Measurements from ENCODE around the gene PDLIM5.
A peak's percentile ranks its signal among the peaks of the same experiment; 100 is the strongest.
"Not testable (repeated sequence)": the region's sequence is repeated elsewhere in the genome, so short reads cannot be mapped to it uniquely, and the experiment has no call there.

Gene PDLIM5

GRCh38 chr4:94546949-94547348, 95.2 kb downstream of the PDLIM5 start:
- Histone ChIP-seq H3K4me1 (ENCODE audit: insufficient read depth, low read length) (peaks cover 17% of the 10 kb centered on the region; the same call in 1 of the 2 replicates), H3K9ac (ENCODE audit: low read depth, low read length) (no peak overlapping the region), H3K27me3 (ENCODE audit: insufficient read depth, low read length) (no peaks in the 10 kb centered on the region), H3K4me3 (ENCODE audit: low read length) (no peak overlapping the region), H3K9me3 (ENCODE audit: insufficient read depth, low read depth, low read length) (no peaks in the 10 kb centered on the region), H3K36me3 (ENCODE audit: insufficient read depth, low read length) (no peaks in the 10 kb centered on the region), H3K27ac (ENCODE audit: low read depth, low read length) (no peak overlapping the region)
- 94% methylated on average over 3 of the region's 3 CpGs for WGBS

GRCh38 chr4:94548571-94548970, 96.8 kb downstream of the PDLIM5 start:
- Histone ChIP-seq H3K4me3 (ENCODE audit: low read length) (no peak overlapping the region), H3K9me3 (ENCODE audit: insufficient read depth, low read depth, low read length) (no peaks in the 10 kb centered on the region), H3K27ac (ENCODE audit: low read depth, low read length) (peak overlapping the region; percentile 39), H3K4me1 (ENCODE audit: insufficient read depth, low read length) (peaks cover 17% of the 10 kb centered on the region; the same call in 1 of the 2 replicates), H3K9ac (ENCODE audit: low read depth, low read length) (no peak overlapping the region), H3K27me3 (ENCODE audit: insufficient read depth, low read length) (no peaks in the 10 kb centered on the region), H3K36me3 (ENCODE audit: insufficient read depth, low read length) (no peaks in the 10 kb centered on the region)
- 73% methylated on average over 1 of the region's 1 CpG for WGBS

- Histone ChIP-seq H3K36me3 (ENCODE audit: insufficient read depth, low read length) (no peaks in the 10 kb centered on the region), H3K9ac (ENCODE audit: low read depth, low read length) (no peak overlapping the region), H3K27ac (ENCODE audit: low read depth, low read length) (no peak overlapping the region), H3K4me3 (ENCODE audit: low read length) (no peak overlapping the region), H3K4me1 (ENCODE audit: insufficient read depth, low read length) (peaks cover 17% of the 10 kb centered on the region; the same call in 1 of the 2 replicates), H3K27me3 (ENCODE audit: insufficient read depth, low read length) (no peaks in the 10 kb centered on the region), H3K9me3 (ENCODE audit: insufficient read depth, low read depth, low read length) (no peaks in the 10 kb centered on the region)
- WGBS, result 90% methylated on average over 1 of the region's 1 CpG
Observed at GRCh38 chr4:94550352-94550751, 98.6 kb downstream of the PDLIM5 start.

- Histone ChIP-seq H3K9ac (ENCODE audit: low read depth, low read length) (no peak overlapping the region), H3K27ac (ENCODE audit: low read depth, low read length) (no peak overlapping the region), H3K4me3 (ENCODE audit: low read length) (no peak overlapping the region), H3K9me3 (ENCODE audit: insufficient read depth, low read depth, low read length) (no peaks in the 10 kb centered on the region), H3K27me3 (ENCODE audit: insufficient read depth, low read length) (no peaks in the 10 kb centered on the region), H3K4me1 (ENCODE audit: insufficient read depth, low read length) (peaks cover 17% of the 10 kb centered on the region; the same call in 1 of the 2 replicates), H3K36me3 (ENCODE audit: insufficient read depth, low read length) (no peaks in the 10 kb centered on the region)
- no CpG with 5 or more reads among the region's 1 CpG for WGBS
Observed at GRCh38 chr4:94550851-94551250, 99.1 kb downstream of the PDLIM5 start.

GRCh38 chr4:94551643-94552564, 100.2 kb downstream of the PDLIM5 start:
- H3K36me3 ChIP-seq (ENCODE audit: insufficient read depth, low read length), result no peaks in the 10 kb centered on the region
- no peak overlapping the region for H3K27ac ChIP-seq (ENCODE audit: low read depth, low read length)
- H3K4me3 ChIP-seq (ENCODE audit: low read length), result no peak overlapping the region
- WGBS, result 96% methylated on average over 2 of the region's 3 CpGs
- no peaks in the 10 kb centered on the region for H3K9me3 ChIP-seq (ENCODE audit: insufficient read depth, low read depth, low read length)
- no peaks in the 10 kb centered on the region for H3K27me3 ChIP-seq (ENCODE audit: insufficient read depth, low read length)
- H3K9ac ChIP-seq (ENCODE audit: low read depth, low read length), result no peak overlapping the region
- H3K4me1 ChIP-seq (ENCODE audit: insufficient read depth, low read length), result peaks cover 17% of the 10 kb centered on the region; the same call in 1 of the 2 replicates

- H3K27me3 ChIP-seq (ENCODE audit: insufficient read depth, low read length); H3K36me3 ChIP-seq (ENCODE audit: insufficient read depth, low read length); H3K9ac ChIP-seq (ENCODE audit: low read depth, low read length); H3K27ac ChIP-seq (ENCODE audit: low read depth, low read length); H3K4me3 ChIP-seq (ENCODE audit: low read length); H3K4me1 ChIP-seq (ENCODE audit: insufficient read depth, low read length); H3K9me3 ChIP-seq (ENCODE audit: insufficient read depth, low read depth, low read length): not testable (repeated sequence)
- 100% methylated on average over 2 of the region's 4 CpGs for WGBS
Observed at GRCh38 chr4:94556047-94556446, 104.3 kb downstream of the PDLIM5 start.

- not testable (repeated sequence) for H3K36me3 ChIP-seq (ENCODE audit: insufficient read depth, low read length); H3K9ac ChIP-seq (ENCODE audit: low read depth, low read length); H3K27me3 ChIP-seq (ENCODE audit: insufficient read depth, low read length); H3K27ac ChIP-seq (ENCODE audit: low read depth, low read length); H3K9me3 ChIP-seq (ENCODE audit: insufficient read depth, low read depth, low read length); H3K4me1 ChIP-seq (ENCODE audit: insufficient read depth, low read length); H3K4me3 ChIP-seq (ENCODE audit: low read length)
- WGBS, result no CpG with 5 or more reads among the region's 1 CpG
Observed at GRCh38 chr4:94557632-94558031, 105.9 kb downstream of the PDLIM5 start.

GRCh38 chr4:94558392-94558904, 106.7 kb downstream of the PDLIM5 start:
- no peaks in the 10 kb centered on the region for H3K4me1 ChIP-seq (ENCODE audit: insufficient read depth, low read length)
- no CpG with 5 or more reads among the region's 1 CpG for WGBS
- H3K27me3 ChIP-seq (ENCODE audit: insufficient read depth, low read length), result no peaks in the 10 kb centered on the region
- H3K36me3 ChIP-seq (ENCODE audit: insufficient read depth, low read length), result no peaks in the 10 kb centered on the region
- no peaks in the 10 kb centered on the region for H3K9me3 ChIP-seq (ENCODE audit: insufficient read depth, low read depth, low read length)
- H3K4me3 ChIP-seq (ENCODE audit: low read length), result no peak overlapping the region
- no peak overlapping the region for H3K27ac ChIP-seq (ENCODE audit: low read depth, low read length)
- H3K9ac ChIP-seq (ENCODE audit: low read depth, low read length), result no peak overlapping the region

- H3K27ac ChIP-seq (ENCODE audit: low read depth, low read length), result no peak overlapping the region
- WGBS, result 91% methylated on average over 3 of the region's 3 CpGs
- no peaks in the 10 kb centered on the region for H3K9me3 ChIP-seq (ENCODE audit: insufficient read depth, low read depth, low read length)
- H3K9ac ChIP-seq (ENCODE audit: low read depth, low read length), result no peak overlapping the region
- no peaks in the 10 kb centered on the region for H3K36me3 ChIP-seq (ENCODE audit: insufficient read depth, low read length)
- no peak overlapping the region for H3K4me3 ChIP-seq (ENCODE audit: low read length)
- H3K4me1 ChIP-seq (ENCODE audit: insufficient read depth, low read length), result no peaks in the 10 kb centered on the region
- no peaks in the 10 kb centered on the region for H3K27me3 ChIP-seq (ENCODE audit: insufficient read depth, low read length)
Observed at GRCh38 chr4:94559351-94559806, 107.6 kb downstream of the PDLIM5 start.

GRCh38 chr4:94561249-94562024, 109.7 kb downstream of the PDLIM5 start:
- no peak overlapping the region for H3K4me3 ChIP-seq (ENCODE audit: low read length)
- H3K9ac ChIP-seq (ENCODE audit: low read depth, low read length), result no peak overlapping the region
- H3K27me3 ChIP-seq (ENCODE audit: insufficient read depth, low read length), result no peaks in the 10 kb centered on the region
- 96% methylated on average over 5 of the region's 5 CpGs for WGBS
- no peak overlapping the region for H3K27ac ChIP-seq (ENCODE audit: low read depth, low read length)
- H3K4me1 ChIP-seq (ENCODE audit: insufficient read depth, low read length), result no peaks in the 10 kb centered on the region
- no peaks in the 10 kb centered on the region for H3K36me3 ChIP-seq (ENCODE audit: insufficient read depth, low read length)
- no peaks in the 10 kb centered on the region for H3K9me3 ChIP-seq (ENCODE audit: insufficient read depth, low read depth, low read length)

GRCh38 chr4:94562285-94562684, 110.5 kb downstream of the PDLIM5 start:
- Histone ChIP-seq H3K9ac (ENCODE audit: low read depth, low read length) (no peak overlapping the region), H3K9me3 (ENCODE audit: insufficient read depth, low read depth, low read length) (no peaks in the 10 kb centered on the region), H3K27me3 (ENCODE audit: insufficient read depth, low read length) (no peaks in the 10 kb centered on the region), H3K36me3 (ENCODE audit: insufficient read depth, low read length) (no peaks in the 10 kb centered on the region), H3K27ac (ENCODE audit: low read depth, low read length) (no peak overlapping the region), H3K4me3 (ENCODE audit: low read length) (no peak overlapping the region), H3K4me1 (ENCODE audit: insufficient read depth, low read length) (no peaks in the 10 kb centered on the region)
- 90% methylated on average over 1 of the region's 1 CpG for WGBS

All from HUES64 (cell line).